HK-2 (cell line): ENCODE data around the gene SH2D2A.

Experiments
- DNase-seq: peaks from one replicate; pipeline ENCODE4 v3.0.0-alpha.2; 2018; ENCODE audit not compliant: unreplicated experiment

The SH2D2A gene

GRCh38 chr1:156847591-156848460 is 31.2 kb upstream of the SH2D2A start:
- DNase-seq, result no peak

- no peak for DNase-seq
These were observed 30.0 kb upstream of the SH2D2A start for GRCh38 chr1:156846643-156847042.

GRCh38 chr1:156845953-156846545 is 29.4 kb upstream of the SH2D2A start:
- DNase-seq, result no peak

GRCh38 chr1:156845055-156845952 is 28.7 kb upstream of the SH2D2A start:
- DNase-seq, result no peak

GRCh38 chr1:156844638-156845037 is 28.0 kb upstream of the SH2D2A start:
- DNase-seq, result no peak

- DNase-seq, result no peak
These were observed 27.5 kb upstream of the SH2D2A start for GRCh38 chr1:156844102-156844501.

GRCh38 chr1:156842618-156843300 is 26.1 kb upstream of the SH2D2A start:
- no peak for DNase-seq

GRCh38 chr1:156841295-156841855 is 24.7 kb upstream of the SH2D2A start:
- no peak for DNase-seq

- no peak for DNase-seq
These were observed 24.2 kb upstream of the SH2D2A start for GRCh38 chr1:156840898-156841279.

GRCh38 chr1:156840186-156840897 is 23.7 kb upstream of the SH2D2A start:
- no peak for DNase-seq

GRCh38 chr1:156839426-156840109 is 22.9 kb upstream of the SH2D2A start:
- DNase-seq, result no peak

GRCh38 chr1:156838972-156839371 is 22.3 kb upstream of the SH2D2A start:
- no peak for DNase-seq

GRCh38 chr1:156836892-156837291 is 20.2 kb upstream of the SH2D2A start:
- DNase-seq, result no peak

GRCh38 chr1:156836041-156836654 is 19.5 kb upstream of the SH2D2A start:
- no peak for DNase-seq

GRCh38 chr1:156834322-156834721 is 17.7 kb upstream of the SH2D2A start:
- DNase-seq, result no peak

- no peak for DNase-seq
These were observed 17.0 kb upstream of the SH2D2A start for GRCh38 chr1:156833603-156834002.

- DNase-seq, result no peak
These were observed 15.8 kb upstream of the SH2D2A start for GRCh38 chr1:156832434-156832833.

GRCh38 chr1:156828400-156829124 is 11.9 kb upstream of the SH2D2A start:
- no peak for DNase-seq

- no peak for DNase-seq
These were observed 10.0 kb upstream of the SH2D2A start for GRCh38 chr1:156826630-156827029.
